GM21390 (cell line): ENCODE measurements around the gene RPS2.
A peak's percentile ranks its signal among the peaks of the same experiment; 100 is the strongest.

Experiments used
- ATAC-seq: cut with Tn5 transposase; IDR thresholded peaks from one replicate; pipeline ENCODE4 v1.9.1; 2021; ENCODE audit not compliant: unreplicated experiment

The RPS2 gene

GRCh38 chr16:1999866-2000514 is 35.4 kb upstream of the RPS2 start:
- ATAC-seq = no peak

GRCh38 chr16:1998852-1999801 is 34.5 kb upstream of the RPS2 start:
- ATAC-seq = no peak

GRCh38 chr16:1998360-1998835 is 33.8 kb upstream of the RPS2 start:
- no peak for ATAC-seq

DNA sequence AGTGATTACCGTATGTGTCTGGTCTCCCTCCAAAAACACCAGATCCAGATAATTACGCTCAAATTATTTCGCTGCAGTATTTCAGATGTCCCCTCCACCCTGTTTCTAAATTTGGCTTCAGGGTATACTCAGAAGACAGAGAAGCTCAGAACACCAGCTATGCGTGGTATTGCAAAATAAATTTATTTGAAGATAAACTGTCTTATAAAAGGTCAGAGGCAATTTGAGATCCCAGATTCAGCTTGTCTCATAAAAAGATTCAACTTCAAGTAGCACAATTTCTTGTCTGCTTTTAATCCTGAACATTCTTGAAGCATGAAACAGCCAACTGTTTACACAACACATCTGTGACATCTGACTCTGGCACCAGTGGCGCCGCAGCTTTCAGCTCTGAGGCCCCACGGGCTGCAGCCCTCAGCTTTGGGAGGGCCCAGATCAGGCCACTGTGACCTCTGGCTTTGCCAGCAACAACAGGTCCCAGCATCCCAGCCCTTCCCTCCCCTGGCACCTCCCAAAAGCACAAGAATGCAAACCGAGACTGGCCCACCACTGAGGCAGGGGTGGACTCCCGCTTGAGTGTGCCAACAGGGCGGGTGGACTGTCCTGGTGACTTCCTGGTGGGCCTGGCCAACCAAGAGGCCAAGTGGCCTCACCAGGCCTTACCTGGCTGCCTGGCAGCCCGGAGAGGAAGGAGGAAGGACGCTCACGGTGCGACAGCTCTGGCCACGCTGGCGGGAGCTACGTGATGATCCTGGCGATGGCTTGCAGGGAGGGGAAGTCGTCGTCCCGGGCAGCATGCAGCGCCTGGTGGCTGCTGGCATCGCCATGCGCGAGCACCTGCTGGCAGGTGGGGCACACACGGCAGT is 33.1 kb upstream of the RPS2 start:
- ATAC-seq = no peak

DNA sequence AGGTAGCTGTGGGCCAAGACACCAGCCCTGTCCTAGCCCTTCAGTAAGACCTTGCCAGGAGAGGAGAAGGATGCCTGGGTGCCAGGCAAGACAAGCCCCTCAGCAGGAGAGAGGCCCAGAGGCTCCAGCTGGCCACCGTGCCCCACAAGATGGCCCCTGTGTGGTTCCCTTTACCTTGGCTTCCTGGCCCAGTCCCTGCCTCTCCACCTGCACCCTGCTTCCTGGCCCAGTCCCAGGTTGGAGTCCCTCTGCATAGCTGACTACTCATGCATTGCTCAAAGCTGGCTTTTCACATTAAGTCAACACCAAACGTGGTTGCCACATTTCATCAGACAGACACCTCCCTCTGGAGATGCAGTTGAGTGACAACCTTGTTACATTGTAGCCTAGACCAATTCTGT is 29.1 kb upstream of the RPS2 start:
- no peak for ATAC-seq

DNA sequence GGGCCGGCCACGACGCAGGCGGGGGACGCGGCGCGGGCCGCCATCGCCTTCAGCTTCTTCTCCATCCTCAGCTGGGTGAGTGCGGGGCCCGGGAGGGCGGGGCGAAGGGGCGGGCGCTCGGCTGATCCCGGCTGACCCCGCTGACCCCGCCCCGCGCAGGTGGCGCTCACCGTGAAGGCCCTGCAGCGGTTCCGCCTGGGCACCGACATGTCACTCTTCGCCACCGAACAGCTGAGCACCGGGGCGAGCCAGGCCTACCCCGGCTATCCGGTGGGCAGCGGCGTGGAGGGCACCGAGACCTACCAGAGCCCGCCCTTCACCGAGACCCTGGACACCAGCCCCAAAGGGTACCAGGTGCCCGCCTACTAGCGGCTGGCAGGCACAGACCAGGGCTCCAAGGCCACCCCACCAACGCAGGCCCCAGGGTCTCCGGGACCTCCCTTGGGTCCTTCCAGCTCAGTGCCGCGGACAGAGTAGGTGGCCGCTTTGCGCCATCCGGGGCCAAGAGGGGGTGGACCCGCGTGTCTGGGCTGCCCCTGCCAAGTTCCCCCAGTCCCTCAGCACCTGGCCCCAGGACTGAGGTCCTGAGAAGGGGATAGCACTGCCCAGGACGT is 28.2 kb upstream of the RPS2 start:
- ATAC-seq = no peak

DNA sequence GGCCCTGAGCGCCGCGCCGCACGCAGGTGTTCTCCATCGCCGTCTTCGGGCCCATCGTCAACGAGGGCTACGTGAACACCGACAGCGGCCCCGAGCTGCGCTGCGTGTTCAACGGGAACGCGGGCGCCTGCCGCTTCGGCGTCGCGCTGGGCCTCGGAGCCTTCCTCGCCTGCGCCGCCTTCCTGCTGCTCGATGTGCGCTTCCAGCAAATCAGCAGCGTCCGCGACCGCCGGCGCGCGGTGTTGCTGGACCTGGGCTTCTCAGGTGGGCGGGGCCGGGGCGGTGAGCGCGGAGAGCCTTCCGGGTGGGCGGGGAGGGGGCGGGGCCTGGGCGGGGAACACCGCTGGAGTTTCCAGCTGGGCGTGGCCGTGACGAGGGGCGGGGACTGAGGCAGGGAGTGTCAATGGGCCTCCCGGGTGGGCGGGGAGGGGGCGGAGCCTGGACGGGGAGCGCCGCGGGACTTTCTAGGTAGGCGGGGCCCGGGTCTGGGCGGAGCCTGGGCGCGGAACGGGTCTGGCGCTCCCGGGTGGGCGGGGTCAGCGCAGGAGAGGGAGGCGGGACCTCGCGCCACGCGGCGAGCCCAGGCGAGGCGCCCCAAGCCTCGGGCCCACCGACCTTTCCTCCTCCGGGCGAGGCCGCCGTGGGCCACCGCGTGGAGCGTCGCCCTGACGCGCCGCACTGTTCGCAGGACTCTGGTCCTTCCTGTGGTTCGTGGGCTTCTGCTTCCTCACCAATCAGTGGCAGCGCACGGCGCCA is 27.5 kb upstream of the RPS2 start:
- peak; percentile 42 for ATAC-seq

DNA sequence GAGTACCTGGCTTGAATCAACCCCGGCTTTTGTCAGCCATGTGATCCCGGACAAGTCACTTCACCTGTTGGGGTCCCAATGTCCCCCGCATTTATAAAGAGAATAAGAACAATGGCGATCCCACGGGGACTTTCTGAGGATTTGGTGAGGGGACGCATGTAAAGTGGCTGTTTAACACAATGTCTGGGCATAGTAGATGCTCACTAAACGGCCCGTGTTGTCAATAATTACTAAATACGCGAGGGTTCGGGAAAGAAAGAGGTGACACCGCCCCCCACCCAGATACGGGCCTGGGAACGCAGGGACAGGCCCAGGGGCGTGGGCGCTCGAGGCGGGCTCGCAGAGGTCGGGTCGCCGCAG is 26.9 kb upstream of the RPS2 start:
- ATAC-seq = no peak

- ATAC-seq = peak; percentile 28
These were observed 26.5 kb upstream of the RPS2 start for GRCh38 chr16:1991135-1991551.

DNA sequence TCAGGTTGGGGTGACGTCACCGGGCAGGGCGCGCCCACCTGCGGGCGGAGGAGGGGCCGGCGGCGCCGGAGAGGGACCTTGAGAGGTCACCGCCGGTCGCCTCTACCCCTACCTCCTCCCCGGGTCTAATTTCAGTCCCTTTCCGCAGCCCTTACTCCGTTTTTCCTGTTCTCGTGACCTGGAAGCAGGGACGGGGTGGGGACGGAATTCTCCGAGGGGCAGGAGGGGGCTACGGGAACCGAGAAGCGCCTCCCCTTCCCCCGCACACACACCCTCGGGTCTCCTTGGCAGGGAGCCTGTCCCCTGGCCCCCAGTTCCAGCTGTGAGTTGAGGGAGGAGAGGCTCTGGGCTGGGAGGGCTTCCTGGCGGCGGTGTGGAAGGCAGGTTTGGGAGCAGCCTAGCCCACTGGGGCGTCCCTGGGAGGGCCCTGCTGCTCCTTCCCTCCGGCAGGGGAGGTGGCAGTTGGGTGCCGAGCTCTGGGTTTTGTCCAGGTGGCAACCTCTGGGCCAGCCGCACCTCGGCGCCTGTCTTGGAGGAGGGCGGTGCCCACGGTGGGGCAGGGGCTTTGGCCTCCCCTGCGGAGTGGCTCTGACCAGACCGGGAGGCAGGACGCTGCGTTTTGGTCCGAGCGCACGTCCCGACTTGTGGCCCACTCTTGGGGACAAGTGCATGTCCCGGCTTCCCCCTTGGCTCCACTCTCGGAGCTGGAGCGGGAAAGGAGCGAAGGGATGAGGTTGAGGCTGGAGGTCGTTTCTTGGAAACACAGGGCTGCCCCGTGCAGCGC is 25.9 kb upstream of the RPS2 start:
- ATAC-seq = no peak

GRCh38 chr16:1990101-1990350 is 25.4 kb upstream of the RPS2 start:
- no peak for ATAC-seq

DNA sequence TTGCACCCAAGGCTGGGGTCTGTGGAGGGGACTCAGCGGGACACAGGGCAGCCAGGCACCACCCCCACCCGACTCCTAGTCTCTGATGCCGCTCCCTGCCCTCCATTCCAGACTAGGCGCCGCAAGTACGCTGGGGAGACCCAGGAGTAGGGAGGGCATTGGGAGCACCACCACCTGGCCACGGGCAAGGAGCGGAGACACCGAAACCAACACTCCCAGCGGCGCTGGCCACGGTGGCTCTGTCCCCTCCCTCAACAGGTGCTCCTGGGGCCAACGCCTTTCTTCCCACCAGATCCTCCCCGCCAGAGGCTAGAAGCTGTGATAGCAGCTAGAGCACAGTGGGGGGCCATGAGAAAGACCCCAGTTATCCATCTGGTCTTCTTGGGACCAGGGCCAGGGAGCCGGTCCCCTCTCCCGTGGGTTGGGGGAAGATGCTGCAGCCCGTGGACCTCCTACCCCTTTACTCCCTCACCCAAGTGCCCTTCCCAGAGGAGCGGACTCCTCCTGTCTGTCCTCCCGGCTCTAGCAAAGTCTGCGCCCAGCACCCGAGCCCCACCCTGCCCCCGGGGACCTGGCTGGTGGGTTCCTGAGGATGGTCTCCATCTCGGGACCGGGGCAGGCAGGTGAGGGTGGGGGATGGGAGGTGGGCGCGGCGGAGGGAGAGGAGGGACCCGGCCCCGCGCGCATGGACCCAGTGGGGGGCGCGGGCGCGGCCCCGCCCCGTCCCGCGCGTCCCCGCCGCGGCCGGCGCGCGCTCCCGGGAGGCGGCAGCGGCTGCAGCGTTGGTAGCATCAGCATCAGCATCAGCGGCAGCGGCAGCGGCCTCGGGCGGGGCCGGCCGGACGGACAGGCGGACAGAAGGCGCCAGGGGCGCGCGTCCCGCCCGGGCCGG is 24.8 kb upstream of the RPS2 start, which contains the start of gene SYNGR3:
Gene SYNGR3, plus strand, starts transcription at position 762 of the 892 bp plus-strand sequence. CDS start 133 bp downstream, outside the sequence.
- ATAC-seq = no peak

DNA sequence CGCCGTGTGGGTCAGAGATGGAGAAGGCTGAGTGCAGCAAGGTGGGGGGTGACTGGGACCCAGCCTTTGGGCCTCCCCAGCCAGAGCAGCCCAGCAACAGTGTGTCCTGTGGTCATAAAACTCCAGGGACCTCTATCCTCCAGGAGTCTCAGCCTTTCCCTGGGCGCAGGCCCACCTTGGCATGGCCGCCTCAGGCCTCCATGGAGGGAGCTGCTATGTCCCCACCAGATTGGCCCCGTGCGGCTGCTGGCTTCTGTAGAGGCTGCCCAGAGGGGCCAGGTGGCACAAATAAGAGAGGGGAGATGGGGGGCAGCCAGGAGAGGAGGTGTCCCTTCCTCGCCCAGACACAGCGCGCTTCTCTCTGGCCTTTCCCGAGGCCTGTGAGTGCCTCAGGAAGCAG is 22.6 kb upstream of the RPS2 start:
- no peak for ATAC-seq

GRCh38 chr16:1985466-1986150 is 21.0 kb upstream of the RPS2 start:
- ATAC-seq = no peak

DNA sequence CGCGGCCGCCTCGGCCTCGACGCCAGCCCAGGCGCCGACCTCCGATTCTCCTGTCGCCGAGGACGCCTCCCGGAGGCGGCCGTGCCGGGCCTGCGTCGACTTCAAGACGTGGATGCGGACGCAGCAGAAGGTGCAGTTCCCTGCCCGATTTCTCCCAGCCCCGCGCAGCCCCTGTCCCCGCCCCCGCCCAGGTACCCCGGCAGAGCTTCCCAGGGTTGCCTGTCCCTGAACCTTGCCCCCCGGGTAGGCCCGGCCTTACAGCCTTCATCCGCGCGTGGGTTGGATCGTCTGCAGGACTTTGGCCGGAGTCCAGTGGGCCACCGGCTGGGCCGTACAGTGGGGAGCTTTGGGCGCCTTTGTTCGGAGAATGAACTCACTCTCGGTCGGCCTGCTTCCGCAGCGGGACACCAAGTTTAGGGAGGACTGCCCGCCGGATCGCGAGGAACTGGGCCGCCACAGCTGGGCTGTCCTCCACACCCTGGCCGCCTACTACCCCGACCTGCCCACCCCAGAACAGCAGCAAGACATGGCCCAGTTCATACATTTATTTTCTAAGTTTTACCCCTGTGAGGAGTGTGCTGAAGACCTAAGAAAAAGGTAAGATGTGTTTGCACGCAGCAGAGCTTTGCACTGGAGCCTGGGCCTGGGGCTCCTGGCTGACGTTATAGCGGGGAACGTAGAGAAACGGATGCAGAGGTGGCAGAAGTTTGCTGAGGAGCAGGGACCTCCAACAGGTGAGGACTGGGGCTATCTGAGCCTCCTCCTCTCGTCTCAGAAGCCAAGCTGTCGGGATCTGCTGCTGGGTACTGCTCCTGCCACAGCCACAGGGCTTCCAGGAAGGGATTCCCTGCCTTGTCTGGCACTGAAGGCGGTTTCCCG is 20.0 kb upstream of the RPS2 start:
- peak; percentile 2 for ATAC-seq

GRCh38 chr16:1983544-1984346 is 19.1 kb upstream of the RPS2 start, which contains the start of gene GFER:
Gene GFER, plus strand, starts transcription at chr16:1984193. Its CDS starts 26 bp downstream, at chr16:1984219.
- ATAC-seq = peak; percentile 65
